Measurements from ENCODE around the gene C14orf132.

C14orf132 gene

GRCh38 chr14:96035456-96035855, 3.7 kb upstream of the C14orf132 start:
- Histone ChIP-seq H3K9ac (ENCODE audit: low read length) (no peak overlapping the region), H3K27ac (ENCODE audit: low read depth, low read length) (no peak overlapping the region), H2BK15ac (replicated peaks; ENCODE audit: low read depth) (no peak overlapping the region), H3K23ac (ENCODE audit: low read length) (no peak overlapping the region), H3K79me2 (ENCODE audit: control insufficient read depth, insufficient read depth, low read length) (no peaks in the 10 kb centered on the region), H3K4me2 (ENCODE audit: low read length) (no peak overlapping the region), H3K4me3 (ENCODE audit: low read length) (no peak overlapping the region), H2BK120ac (ENCODE audit: low read depth, low read length) (no peak overlapping the region), H3K56ac (ENCODE audit: low read length) (no peak overlapping the region), H2AK5ac (ENCODE audit: low read length) (no peak overlapping the region), H3K4me1 (ENCODE audit: control insufficient read depth, low read depth, low read length) (no peaks in the 10 kb centered on the region), H4K8ac (ENCODE audit: low read depth, low read length) (no peak overlapping the region), H3K27me3 (ENCODE audit: insufficient read depth, low read length, poor library complexity) (no peaks in the 10 kb centered on the region), H3K36me3 (ENCODE audit: control insufficient read depth, insufficient read depth, low read length) (no peaks in the 10 kb centered on the region), H3K18ac (ENCODE audit: low read length) (no peak overlapping the region), H3K4ac (ENCODE audit: low read depth, low read length) (no peak overlapping the region), H2BK5ac (ENCODE audit: low read length) (no peak overlapping the region), H4K5ac (ENCODE audit: low read length) (no peak overlapping the region), H3K79me1 (ENCODE audit: low read length) (no peaks in the 10 kb centered on the region)
- no CpG with 5 or more reads among the region's 2 CpGs for WGBS (ENCODE audit: extremely low coverage, insufficient coverage, low lambda C conversion rate)
- no peak for DNase-seq

GRCh38 chr14:96037891-96038557, 1.1 kb upstream of the C14orf132 start:
- H2BK120ac ChIP-seq (ENCODE audit: low read depth, low read length), result no peak overlapping the region
- no peak overlapping the region for H3K9ac ChIP-seq (ENCODE audit: low read length)
- H2BK5ac ChIP-seq (ENCODE audit: low read length), result no peak overlapping the region
- no peak overlapping the region for H2BK15ac ChIP-seq (replicated peaks; ENCODE audit: low read depth)
- no peak overlapping the region for H3K4me2 ChIP-seq (ENCODE audit: low read length)
- DNase-seq, result peak; percentile 26
- no peaks in the 10 kb centered on the region for H3K27me3 ChIP-seq (ENCODE audit: insufficient read depth, low read length, poor library complexity)
- no peak overlapping the region for H3K4me3 ChIP-seq (ENCODE audit: low read length)
- no CpG with 5 or more reads among the region's 7 CpGs for WGBS (ENCODE audit: extremely low coverage, insufficient coverage, low lambda C conversion rate)
- no peaks in the 10 kb centered on the region for H3K79me2 ChIP-seq (ENCODE audit: control insufficient read depth, insufficient read depth, low read length)
- H3K36me3 ChIP-seq (ENCODE audit: control insufficient read depth, insufficient read depth, low read length), result no peaks in the 10 kb centered on the region
- H3K4me1 ChIP-seq (ENCODE audit: control insufficient read depth, low read depth, low read length), result no peaks in the 10 kb centered on the region
- H3K79me1 ChIP-seq (ENCODE audit: low read length), result peaks cover 7% of the 10 kb centered on the region
- H2AK5ac ChIP-seq (ENCODE audit: low read length), result no peak overlapping the region
- H3K4ac ChIP-seq (ENCODE audit: low read depth, low read length), result no peak overlapping the region
- no peak overlapping the region for H3K27ac ChIP-seq (ENCODE audit: low read depth, low read length)
- no peak overlapping the region for H3K23ac ChIP-seq (ENCODE audit: low read length)
- no peak overlapping the region for H4K8ac ChIP-seq (ENCODE audit: low read depth, low read length)
- H3K18ac ChIP-seq (ENCODE audit: low read length), result no peak overlapping the region
- no peak overlapping the region for H4K5ac ChIP-seq (ENCODE audit: low read length)
- H3K56ac ChIP-seq (ENCODE audit: low read length), result no peak overlapping the region

- H3K79me1 ChIP-seq (ENCODE audit: low read length), result peaks cover 10% of the 10 kb centered on the region
- H2AK5ac ChIP-seq (ENCODE audit: low read length), result no peak overlapping the region
- no peak overlapping the region for H3K23ac ChIP-seq (ENCODE audit: low read length)
- H2BK15ac ChIP-seq (replicated peaks; ENCODE audit: low read depth), result no peak overlapping the region
- H4K8ac ChIP-seq (ENCODE audit: low read depth, low read length), result no peak overlapping the region
- H3K4me1 ChIP-seq (ENCODE audit: control insufficient read depth, low read depth, low read length), result no peaks in the 10 kb centered on the region
- H3K9ac ChIP-seq (ENCODE audit: low read length), result no peak overlapping the region
- H3K18ac ChIP-seq (ENCODE audit: low read length), result no peak overlapping the region
- peak; percentile 23 for DNase-seq
- H3K36me3 ChIP-seq (ENCODE audit: control insufficient read depth, insufficient read depth, low read length), result no peaks in the 10 kb centered on the region
- H3K27ac ChIP-seq (ENCODE audit: low read depth, low read length), result no peak overlapping the region
- no peak overlapping the region for H3K4me3 ChIP-seq (ENCODE audit: low read length)
- H3K4me2 ChIP-seq (ENCODE audit: low read length), result no peak overlapping the region
- no peak overlapping the region for H2BK120ac ChIP-seq (ENCODE audit: low read depth, low read length)
- no peaks in the 10 kb centered on the region for H3K79me2 ChIP-seq (ENCODE audit: control insufficient read depth, insufficient read depth, low read length)
- H3K27me3 ChIP-seq (ENCODE audit: insufficient read depth, low read length, poor library complexity), result no peaks in the 10 kb centered on the region
- H4K5ac ChIP-seq (ENCODE audit: low read length), result no peak overlapping the region
- H2BK5ac ChIP-seq (ENCODE audit: low read length), result no peak overlapping the region
- no CpG with 5 or more reads among the region's 10 CpGs for WGBS (ENCODE audit: extremely low coverage, insufficient coverage, low lambda C conversion rate)
- H3K56ac ChIP-seq (ENCODE audit: low read length), result no peak overlapping the region
- H3K4ac ChIP-seq (ENCODE audit: low read depth, low read length), result no peak overlapping the region
These were observed 623 bp upstream of the C14orf132 start for GRCh38 chr14:96038558-96038919.

- Histone ChIP-seq H3K4me1 (ENCODE audit: control insufficient read depth, low read depth, low read length) (no peaks in the 10 kb centered on the region), H4K5ac (ENCODE audit: low read length) (no peak overlapping the region), H3K56ac (ENCODE audit: low read length) (peak overlapping the region; percentile 97), H3K79me2 (ENCODE audit: control insufficient read depth, insufficient read depth, low read length) (no peaks in the 10 kb centered on the region), H3K18ac (ENCODE audit: low read length) (peak overlapping the region; percentile 31), H3K36me3 (ENCODE audit: control insufficient read depth, insufficient read depth, low read length) (no peaks in the 10 kb centered on the region), H3K27me3 (ENCODE audit: insufficient read depth, low read length, poor library complexity) (no peaks in the 10 kb centered on the region), H3K4me2 (ENCODE audit: low read length) (peak overlapping the region; percentile 74), H3K4ac (ENCODE audit: low read depth, low read length) (peak overlapping the region; percentile 76), H2BK120ac (ENCODE audit: low read depth, low read length) (no peak overlapping the region), H2BK5ac (ENCODE audit: low read length) (peak overlapping the region; percentile 37), H3K4me3 (ENCODE audit: low read length) (peak overlapping the region; percentile 75), H2AK5ac (ENCODE audit: low read length) (no peak overlapping the region), H2BK15ac (replicated peaks; ENCODE audit: low read depth) (no peak overlapping the region), H3K9ac (ENCODE audit: low read length) (peak overlapping the region; percentile 92), H4K8ac (ENCODE audit: low read depth, low read length) (no peak overlapping the region), H3K27ac (ENCODE audit: low read depth, low read length) (no peak overlapping the region), H3K23ac (ENCODE audit: low read length) (peak overlapping the region; percentile 59), H3K79me1 (ENCODE audit: low read length) (peaks cover 10% of the 10 kb centered on the region)
- DNase-seq, result peak; percentile 67
- no CpG with 5 or more reads among the region's 56 CpGs for WGBS (ENCODE audit: extremely low coverage, insufficient coverage, low lambda C conversion rate)
These were observed 610 bp downstream of the C14orf132 start for GRCh38 chr14:96039633-96040311.

GRCh38 chr14:96040828-96041371, 1.7 kb downstream of the C14orf132 start:
- no peaks in the 10 kb centered on the region for H3K4me1 ChIP-seq (ENCODE audit: control insufficient read depth, low read depth, low read length)
- H2BK120ac ChIP-seq (ENCODE audit: low read depth, low read length), result no peak overlapping the region
- H3K36me3 ChIP-seq (ENCODE audit: control insufficient read depth, insufficient read depth, low read length), result no peaks in the 10 kb centered on the region
- H3K4me3 ChIP-seq (ENCODE audit: low read length), result no peak overlapping the region
- H3K4ac ChIP-seq (ENCODE audit: low read depth, low read length), result no peak overlapping the region
- H4K8ac ChIP-seq (ENCODE audit: low read depth, low read length), result no peak overlapping the region
- no peaks in the 10 kb centered on the region for H3K27me3 ChIP-seq (ENCODE audit: insufficient read depth, low read length, poor library complexity)
- no peak overlapping the region for H4K5ac ChIP-seq (ENCODE audit: low read length)
- H3K27ac ChIP-seq (ENCODE audit: low read depth, low read length), result no peak overlapping the region
- no CpG with 5 or more reads among the region's 9 CpGs for WGBS (ENCODE audit: extremely low coverage, insufficient coverage, low lambda C conversion rate)
- no peak overlapping the region for H2AK5ac ChIP-seq (ENCODE audit: low read length)
- H2BK15ac ChIP-seq (replicated peaks; ENCODE audit: low read depth), result no peak overlapping the region
- DNase-seq, result peak; percentile 68
- H3K79me2 ChIP-seq (ENCODE audit: control insufficient read depth, insufficient read depth, low read length), result peaks cover 5% of the 10 kb centered on the region
- H3K56ac ChIP-seq (ENCODE audit: low read length), result no peak overlapping the region
- no peak overlapping the region for H2BK5ac ChIP-seq (ENCODE audit: low read length)
- no peak overlapping the region for H3K23ac ChIP-seq (ENCODE audit: low read length)
- peaks cover 16% of the 10 kb centered on the region for H3K79me1 ChIP-seq (ENCODE audit: low read length)
- H3K4me2 ChIP-seq (ENCODE audit: low read length), result no peak overlapping the region
- H3K9ac ChIP-seq (ENCODE audit: low read length), result no peak overlapping the region
- H3K18ac ChIP-seq (ENCODE audit: low read length), result no peak overlapping the region

Data from mesendoderm (in vitro differentiated cells).